IMR-90 (cell line): ENCODE measurements around the gene CDX1. TPM values are rescaled to one million over a fixed set of nuclear protein-coding genes. Genes with fewer than 3 reads are reported as not detected.

Experiments used
- ATAC-seq: fragments of 200-7000 bp; cut with Tn5 transposase; 2 replicates; pipeline ENCODE4 v1.9.1; 2020; ENCODE audit warnings: low read depth, mild to moderate bottlenecking, moderate library complexity
- BruUV-seq: library from RNA; stranded (reverse); fragments of 400-500 nt; replicated peaks from 2 replicates; lab custom pipeline; 2021; lab: Mats Ljungman, UMichigan
- CTCF ChIA-PET: fragments of 300-600 bp; formaldehyde crosslinking; extraction: SDS; loops from one replicate; lab custom pipeline; 2021; ENCODE audit warnings: antibody characterized with exemption; lab: Yijun Ruan, JAX
- POLR2A ChIA-PET: fragments of 300-600 bp; sonication (Branson Sonifier 250); formaldehyde crosslinking; loops from one replicate; lab custom pipeline; 2022; ENCODE audit warnings: antibody characterized with exemption; ENCODE audit not compliant: unreplicated experiment; lab: Charles Lee
- DNase-seq: peaks from one replicate; pipeline ENCODE4 v3.0.0; 2013
- H2AFZ ChIP-seq: replicated peaks from 2 replicates; pipeline ENCODE3; 2013; ENCODE audit warnings: low read length, mild to moderate bottlenecking; ENCODE audit not compliant: poor library complexity
- H2AK5ac ChIP-seq: 2 replicates; pipeline ENCODE4 v1.6.1; 2013; ENCODE audit warnings: low read depth, low read length, inconsistent platforms
- H2AK9ac ChIP-seq: replicated peaks from 2 replicates; pipeline ENCODE3; 2013; ENCODE audit warnings: mild to moderate bottlenecking, low read depth, low read length, moderate library complexity; ENCODE audit not compliant: poor library complexity
- H2BK120ac ChIP-seq: 2 replicates; pipeline ENCODE4 v1.6.1; 2013; ENCODE audit warnings: low read depth, low read length, inconsistent platforms
- H2BK15ac ChIP-seq: 3 replicates; pipeline ENCODE4 v1.6.1; 2013; ENCODE audit warnings: low read depth, low read length, inconsistent platforms
- H2BK20ac ChIP-seq: 2 replicates; pipeline ENCODE4 v1.6.1; 2013; ENCODE audit warnings: low read depth, mild to moderate bottlenecking, inconsistent platforms, low read length, moderate library complexity
- H2BK5ac ChIP-seq: 2 replicates; pipeline ENCODE4 v1.6.1; 2013; ENCODE audit warnings: mild to moderate bottlenecking, low read depth, low read length, inconsistent platforms; ENCODE audit not compliant: poor library complexity, severe bottlenecking
- H3K14ac ChIP-seq: replicated peaks from 2 replicates; pipeline ENCODE4 v1.6.1; 2013; ENCODE audit warnings: low read depth, low read length, inconsistent platforms
- H3K18ac ChIP-seq: 2 replicates; pipeline ENCODE4 v1.6.1; 2013; ENCODE audit warnings: low read depth, low read length, control low read depth
- H3K23ac ChIP-seq: 2 replicates; pipeline ENCODE4 v1.6.1; 2013; ENCODE audit warnings: low read depth, low read length, inconsistent platforms
- H3K27ac ChIP-seq: 2 replicates; pipeline ENCODE4 v1.5.1; 2013; ENCODE audit warnings: mild to moderate bottlenecking, control low read depth, low read length; ENCODE audit not compliant: insufficient read depth
- H3K27me3 ChIP-seq: 2 replicates; pipeline ENCODE4 v1.6.1; 2013; ENCODE audit warnings: low read length; ENCODE audit not compliant: control insufficient read depth, insufficient read depth
- H3K36me3 ChIP-seq: 2 replicates; pipeline ENCODE4 v1.6.1; 2013; ENCODE audit warnings: low read length, mixed read lengths; ENCODE audit not compliant: control insufficient read depth, insufficient read depth
- H3K4ac ChIP-seq: 2 replicates; pipeline ENCODE4 v1.6.1; 2013; ENCODE audit warnings: low read depth, low read length, inconsistent platforms
- H3K4me1 ChIP-seq: 2 replicates; pipeline ENCODE4 v1.6.1; 2013; ENCODE audit warnings: low read length, mixed read lengths; ENCODE audit not compliant: control insufficient read depth, insufficient read depth
- H3K4me2 ChIP-seq: 2 replicates; pipeline ENCODE4 v1.6.1; 2013; ENCODE audit warnings: low read depth, mild to moderate bottlenecking, control low read depth, low read length, moderate library complexity
- H3K4me3 ChIP-seq: 2 replicates; pipeline ENCODE4 v1.5.1; 2013; ENCODE audit warnings: low read depth, mild to moderate bottlenecking, control low read depth, low read length, moderate library complexity; ENCODE audit not compliant: insufficient read depth
- H3K56ac ChIP-seq: 2 replicates; pipeline ENCODE4 v1.6.1; 2013; ENCODE audit warnings: low read length, inconsistent platforms; ENCODE audit not compliant: insufficient read depth; ENCODE audit errors: extremely low read depth
- H3K79me1 ChIP-seq, 2 experiments: 2 replicates each; pipeline ENCODE4 v1.6.1; 2013; ENCODE audit warnings: low read length in 2 of 2, inconsistent platforms in 1 of 2, low read depth in 1 of 2
- H3K9ac ChIP-seq: 2 replicates; pipeline ENCODE4 v1.6.1; 2013; ENCODE audit warnings: low read depth, low read length, control low read depth
- H3K9me1 ChIP-seq: 2 replicates; pipeline ENCODE4 v1.6.1; 2013; ENCODE audit warnings: low read length, inconsistent platforms; ENCODE audit not compliant: insufficient read depth
- H3K9me3 ChIP-seq: 2 replicates; pipeline ENCODE4 v1.6.1; 2013; ENCODE audit warnings: low read length; ENCODE audit not compliant: control insufficient read depth, insufficient read depth
- H4K20me1 ChIP-seq: 2 replicates; pipeline ENCODE4 v1.6.1; 2013; ENCODE audit warnings: low read length, inconsistent platforms; ENCODE audit not compliant: insufficient read depth
- H4K5ac ChIP-seq: 2 replicates; pipeline ENCODE4 v1.6.1; 2013; ENCODE audit warnings: mild to moderate bottlenecking, low read depth, low read length, control low read depth
- H4K8ac ChIP-seq, 2 experiments: 2 replicates each; pipeline ENCODE4 v1.6.1; 2013; ENCODE audit warnings: low read depth in 2 of 2, low read length in 2 of 2, control low read depth in 1 of 2, inconsistent platforms in 1 of 2
- H4K91ac ChIP-seq: 2 replicates; pipeline ENCODE4 v1.6.1; 2013; ENCODE audit warnings: low read depth, low read length, inconsistent platforms; ENCODE audit not compliant: insufficient read depth
- BHLHE40 ChIP-seq: fragments of 150-350 bp; IDR thresholded peaks from 2 replicates; pipeline ENCODE4 v1.6.1; 2016; ENCODE audit warnings: mild to moderate bottlenecking, low read depth, low read length
- CEBPB ChIP-seq: IDR thresholded peaks from 2 replicates; pipeline ENCODE4 v1.6.1; 2012; ENCODE audit warnings: low read depth, low read length, improper control_type of control experiment
- CHD1 ChIP-seq: IDR thresholded peaks from 2 replicates; pipeline ENCODE4 v1.6.1; 2012; ENCODE audit warnings: low read depth, low read length, improper control_type of control experiment
- MXI1 ChIP-seq: IDR thresholded peaks from 2 replicates; pipeline ENCODE4 v1.6.1; 2012; ENCODE audit warnings: low read depth, mild to moderate bottlenecking, low read length, moderate library complexity, borderline replicate concordance
- NFE2L2 ChIP-seq: fragments of 150-350 bp; IDR thresholded peaks from 2 replicates; pipeline ENCODE4 v1.6.1; 2016; ENCODE audit warnings: low read depth, mild to moderate bottlenecking, low read length
- POLR2A ChIP-seq: IDR thresholded peaks from 2 replicates; pipeline ENCODE4 v1.6.1; 2012; ENCODE audit warnings: mild to moderate bottlenecking, low read depth, low read length
- RAD21 ChIP-seq: IDR thresholded peaks from 2 replicates; pipeline ENCODE4 v1.6.1; 2012; ENCODE audit warnings: low read length, improper control_type of control experiment
- RFX5 ChIP-seq: IDR thresholded peaks from 2 replicates; pipeline ENCODE4 v1.8.0; 2012; ENCODE audit warnings: low read depth, mild to moderate bottlenecking, low read length, moderate library complexity
- SMC3 ChIP-seq: fragments of 150-350 bp; IDR thresholded peaks from 2 replicates; pipeline ENCODE4 v1.6.1; 2016; ENCODE audit warnings: low read depth, mild to moderate bottlenecking, antibody characterized with exemption, low read length, moderate library complexity
- WGBS, 2 experiments: methylation state at CpG; one replicate each; pipeline versions ENCODE4 v1.1.5 to v1.1.7; 2013; ENCODE audit warnings: missing lambda C conversion rate in 2 of 2; ENCODE audit not compliant: insufficient read length in 1 of 2; ENCODE audit errors: extremely low coverage in 2 of 2; 5-methylcytosine and 5-hydroxymethylcytosine counted together
- dilution Hi-C: fragments of 300-500 bp; cut with HindIII; formaldehyde crosslinking; loops from one replicate; pipeline ENCODE4 v1.14.3; 2018; ENCODE audit warnings: low sequenced_read_pairs; ENCODE audit not compliant: unreplicated experiment
- in situ Hi-C: fragments of 300-500 bp; cut with MboI; formaldehyde crosslinking; loops from 3 replicates; pipeline ENCODE4 v1.14.3; 2019; ENCODE audit warnings: low sequenced_read_pairs, inconsistent platforms, mixed read lengths
- intact Hi-C: fragments of 100-400 bp; cut with micrococcal nuclease; formaldehyde crosslinking; loops from 2 replicates; pipeline ENCODE4 v1.10.0; 2022
- polyA plus RNA-seq, 3 experiments: library from polyadenylated mRNA; depleted of rRNA; stranded (reverse); fragments of >200 nt; gene quantifications; 2 replicates each; pipeline ENCODE4 v1.2.3, GENCODE V29; 2012; ENCODE audit warnings: low replicate concordance in 1 of 3
- total RNA-seq: library from RNA; depleted of rRNA; stranded (reverse); fragments of >200 nt; gene quantifications from 2 replicates; pipeline ENCODE4 v1.2.3, GENCODE V29; 2012
- TF ChIP-seq, protein P1 (sequence below): fragments of 150-350 bp; IDR thresholded peaks from 2 replicates; pipeline ENCODE4 v1.6.1; 2016; ENCODE audit warnings: low read depth, mild to moderate bottlenecking, low read length, moderate library complexity, borderline replicate concordance
- TF ChIP-seq, protein P2 (sequence below): fragments of 150-350 bp; IDR thresholded peaks from 2 replicates; pipeline ENCODE4 v1.6.1; 2017; ENCODE audit warnings: mild to moderate bottlenecking, antibody characterized with exemption, low read length, low read depth

The CDX1 gene
- total and polyA plus RNA-seq, 2 of the 4 experiments (the other 2 are of a cell fraction), result 0.18 to 0.24 TPM

GRCh38 chr5:150189326-150189725, 22.7 kb downstream of the CDX1 start:
- Histone ChIP-seq H3K23ac (0 out of 2 replicates have a peak overlapping the region, but pooled peaks have one; percentile 25), H3K4ac (no peak overlapping the region), H2AFZ (no peak overlapping the region), H3K9me1 (peaks cover 4% of the 10 kb centered on the region; the same call in 1 of the 2 replicates), H2AK5ac (no peak overlapping the region), H3K4me1 (peaks cover 2% of the 10 kb centered on the region; the same call in 1 of the 2 replicates), H3K9ac (no peak overlapping the region), H2AK9ac (no peak overlapping the region), H3K4me2 (no peak overlapping the region), H3K27me3 (peaks cover 90% of the 10 kb centered on the region), H2BK15ac (no peak overlapping the region), H2BK5ac (no peak overlapping the region), H3K14ac (no peak overlapping the region), H2BK120ac (no peak overlapping the region), H3K4me3 (no peak overlapping the region), H2BK20ac (no peak overlapping the region), H3K79me1 (no peaks in the 10 kb centered on the region), H3K56ac (no peak overlapping the region), H4K91ac (no peak overlapping the region), H3K36me3 (no peaks in the 10 kb centered on the region), H4K20me1 (no peaks in the 10 kb centered on the region), H4K5ac (no peak overlapping the region), H3K27ac (no peak overlapping the region), H3K9me3 (no peaks in the 10 kb centered on the region), H4K8ac (no peak overlapping the region), H3K18ac (no peak overlapping the region)
- ChIA-PET CTCF (no interaction called here), POLR2A (no interaction called here)
- dilution Hi-C loops, result no loop called here
- no TSS peak for BruUV-seq
- no CpG with 5 or more reads among the region's 3 CpGs for WGBS, 2 experiments
- in situ Hi-C loops, result no loop called here
- no peak for TF ChIP-seq SMC3
- no peak for TF ChIP-seq POLR2A
- TF ChIP-seq RAD21, result no peak
- TF ChIP-seq, protein P1, sequence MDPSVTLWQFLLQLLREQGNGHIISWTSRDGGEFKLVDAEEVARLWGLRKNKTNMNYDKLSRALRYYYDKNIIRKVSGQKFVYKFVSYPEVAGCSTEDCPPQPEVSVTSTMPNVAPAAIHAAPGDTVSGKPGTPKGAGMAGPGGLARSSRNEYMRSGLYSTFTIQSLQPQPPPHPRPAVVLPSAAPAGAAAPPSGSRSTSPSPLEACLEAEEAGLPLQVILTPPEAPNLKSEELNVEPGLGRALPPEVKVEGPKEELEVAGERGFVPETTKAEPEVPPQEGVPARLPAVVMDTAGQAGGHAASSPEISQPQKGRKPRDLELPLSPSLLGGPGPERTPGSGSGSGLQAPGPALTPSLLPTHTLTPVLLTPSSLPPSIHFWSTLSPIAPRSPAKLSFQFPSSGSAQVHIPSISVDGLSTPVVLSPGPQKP, result no peak
- TF ChIP-seq RFX5, result no peak
- TF ChIP-seq, protein P2, sequence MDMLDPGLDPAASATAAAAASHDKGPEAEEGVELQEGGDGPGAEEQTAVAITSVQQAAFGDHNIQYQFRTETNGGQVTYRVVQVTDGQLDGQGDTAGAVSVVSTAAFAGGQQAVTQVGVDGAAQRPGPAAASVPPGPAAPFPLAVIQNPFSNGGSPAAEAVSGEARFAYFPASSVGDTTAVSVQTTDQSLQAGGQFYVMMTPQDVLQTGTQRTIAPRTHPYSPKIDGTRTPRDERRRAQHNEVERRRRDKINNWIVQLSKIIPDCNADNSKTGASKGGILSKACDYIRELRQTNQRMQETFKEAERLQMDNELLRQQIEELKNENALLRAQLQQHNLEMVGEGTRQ, result no peak
- TF ChIP-seq CHD1, result no peak
- no peak for TF ChIP-seq MXI1
- TF ChIP-seq BHLHE40, result no peak
- TF ChIP-seq CEBPB, result no peak
- TF ChIP-seq NFE2L2, result no peak
- ATAC-seq, result no peak
- no peak for DNase-seq
- intact Hi-C loops, result no loop called here
